OCI-LY3 (cell line): ENCODE results near the gene TMEM126B.

ENCODE experiments used
- H2AFZ ChIP-seq: fragments of 200-600, 300-600 bp; shearing (Covaris generic); 2 replicates; pipeline ENCODE4 v1.6.0; 2014; ENCODE audit warnings: antibody characterized with exemption, low read depth, low read length
- H3K27ac ChIP-seq: fragments of 200-600, 300-600 bp; sonication (generic); 2 replicates; pipeline ENCODE4 v1.5.1; 2014; ENCODE audit warnings: mild to moderate bottlenecking, low read length, moderate library complexity, mixed read lengths
- H3K27me3 ChIP-seq: fragments of 200-600, 300-600 bp; sonication (generic); 2 replicates; pipeline ENCODE4 v1.6.1; 2014; ENCODE audit warnings: low read depth, low read length, mixed read lengths
- H3K36me3 ChIP-seq: fragments of 200-600, 300-600 bp; sonication (generic); replicated peaks from 2 replicates; pipeline ENCODE3; 2014; ENCODE audit warnings: low read depth, low read length, mixed read lengths
- H3K4me1 ChIP-seq: fragments of 300-600, 200-600 bp; sonication (generic); 2 replicates; pipeline ENCODE4 v1.6.1; 2014; ENCODE audit warnings: low read length, mixed read lengths
- H3K4me2 ChIP-seq: fragments of 200-600, 300-600 bp; sonication (generic); 2 replicates; pipeline ENCODE4 v1.6.1; 2014; ENCODE audit warnings: low read length, mixed read lengths
- H3K4me3 ChIP-seq: fragments of 300-600, 200-600 bp; sonication (generic); 2 replicates; pipeline ENCODE4 v1.5.1; 2014; ENCODE audit warnings: antibody characterized with exemption, mild to moderate bottlenecking, low read length, moderate library complexity
- H3K79me2 ChIP-seq: fragments of 300-600, 200-600 bp; shearing (Covaris generic); 2 replicates; pipeline ENCODE4 v1.6.1; 2014; ENCODE audit warnings: mild to moderate bottlenecking, low read length, mixed read lengths
- H3K9ac ChIP-seq: fragments of 300-600, 200-600 bp; shearing (Covaris generic); 2 replicates; pipeline ENCODE4 v1.6.0; 2014; ENCODE audit warnings: mild to moderate bottlenecking, low read length, moderate library complexity
- H3K9me3 ChIP-seq: fragments of 200-600, 300-600 bp; shearing (Covaris generic); 2 replicates; pipeline ENCODE4 v1.6.1; 2014; ENCODE audit warnings: low read length, mixed read lengths; ENCODE audit not compliant: insufficient read depth
- H4K20me1 ChIP-seq: fragments of 200-600, 300-600 bp; sonication (generic); 2 replicates; pipeline ENCODE4 v1.6.1; 2016; ENCODE audit warnings: low read length, mixed read lengths; ENCODE audit not compliant: insufficient read depth
- EZH2phosphoT487 ChIP-seq: fragments of 200-600 bp; shearing (Covaris generic); IDR thresholded peaks from 2 replicates; pipeline ENCODE4 v1.6.1; 2018; ENCODE audit warnings: antibody characterized with exemption, mixed run types, low read depth
- TF ChIP-seq, protein P1 (sequence below): fragments of 200-600, 300-600 bp; sonication (generic); IDR thresholded peaks from 2 replicates; pipeline ENCODE4 v1.5.1; 2014; ENCODE audit warnings: antibody characterized with exemption, low read length, low read depth

TMEM126B gene

DNA sequence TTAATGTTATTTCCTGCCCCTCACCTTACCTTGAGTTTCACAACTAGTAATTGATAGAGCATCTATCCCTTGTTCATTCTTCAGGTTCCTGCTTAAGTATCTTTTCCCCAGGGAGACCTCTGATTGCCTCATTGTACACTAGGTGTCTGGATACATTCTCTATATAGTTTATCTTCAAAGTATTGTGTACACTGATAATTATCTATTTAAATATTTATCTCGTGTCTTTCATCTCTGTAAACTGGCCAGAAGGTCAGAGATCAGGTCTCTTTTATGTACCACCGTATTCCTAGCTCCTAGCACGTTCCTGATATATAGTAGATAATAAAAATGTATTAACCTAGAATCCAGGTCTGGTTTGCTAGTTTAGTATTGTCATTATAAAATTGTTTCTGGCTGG lies 6.4 kb downstream of the TMEM126B start:
- H3K27me3 ChIP-seq: no peaks in the 10 kb centered on the region
- no peak overlapping the region for H3K9ac ChIP-seq
- peaks cover 4% of the 10 kb centered on the region for H3K4me1 ChIP-seq
- no peak for TF ChIP-seq EZH2phosphoT487
- TF ChIP-seq, protein P1, sequence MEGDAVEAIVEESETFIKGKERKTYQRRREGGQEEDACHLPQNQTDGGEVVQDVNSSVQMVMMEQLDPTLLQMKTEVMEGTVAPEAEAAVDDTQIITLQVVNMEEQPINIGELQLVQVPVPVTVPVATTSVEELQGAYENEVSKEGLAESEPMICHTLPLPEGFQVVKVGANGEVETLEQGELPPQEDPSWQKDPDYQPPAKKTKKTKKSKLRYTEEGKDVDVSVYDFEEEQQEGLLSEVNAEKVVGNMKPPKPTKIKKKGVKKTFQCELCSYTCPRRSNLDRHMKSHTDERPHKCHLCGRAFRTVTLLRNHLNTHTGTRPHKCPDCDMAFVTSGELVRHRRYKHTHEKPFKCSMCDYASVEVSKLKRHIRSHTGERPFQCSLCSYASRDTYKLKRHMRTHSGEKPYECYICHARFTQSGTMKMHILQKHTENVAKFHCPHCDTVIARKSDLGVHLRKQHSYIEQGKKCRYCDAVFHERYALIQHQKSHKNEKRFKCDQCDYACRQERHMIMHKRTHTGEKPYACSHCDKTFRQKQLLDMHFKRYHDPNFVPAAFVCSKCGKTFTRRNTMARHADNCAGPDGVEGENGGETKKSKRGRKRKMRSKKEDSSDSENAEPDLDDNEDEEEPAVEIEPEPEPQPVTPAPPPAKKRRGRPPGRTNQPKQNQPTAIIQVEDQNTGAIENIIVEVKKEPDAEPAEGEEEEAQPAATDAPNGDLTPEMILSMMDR: no peak
- no peak overlapping the region for H3K4me2 ChIP-seq
- no peak overlapping the region for H2AFZ ChIP-seq
- H3K9me3 ChIP-seq: no peaks in the 10 kb centered on the region
- peaks cover 41% of the 10 kb centered on the region for H3K36me3 ChIP-seq
- H4K20me1 ChIP-seq: no peaks in the 10 kb centered on the region
- H3K4me3 ChIP-seq: no peak overlapping the region
- H3K79me2 ChIP-seq: peaks cover 25% of the 10 kb centered on the region
- no peak overlapping the region for H3K27ac ChIP-seq

DNA sequence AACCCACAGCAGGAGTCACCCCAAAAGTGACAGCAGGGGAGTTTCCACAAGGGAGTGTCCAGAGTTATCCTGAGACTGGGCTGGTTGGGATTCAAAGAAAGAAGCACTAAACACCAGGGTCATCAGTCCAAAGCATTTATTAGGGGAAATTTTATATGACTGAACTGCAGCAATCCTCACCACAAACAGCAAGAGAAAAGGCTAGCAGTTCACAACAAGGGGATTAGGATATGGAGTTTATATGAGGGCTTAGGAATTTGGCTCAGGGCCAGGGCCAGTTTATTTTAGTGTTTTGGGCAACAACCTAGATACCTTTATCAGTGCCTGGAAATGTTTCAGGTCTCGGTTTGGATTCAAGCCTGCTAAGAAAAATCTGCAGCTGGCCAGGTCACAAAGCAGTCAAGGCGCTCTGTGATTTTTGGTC lies 14.8 kb downstream of the TMEM126B start:
- Histone ChIP-seq H3K79me2 (peaks cover 4% of the 10 kb centered on the region), H3K27me3 (no peaks in the 10 kb centered on the region), H3K4me3 (no peak overlapping the region), H2AFZ (no peak overlapping the region), H3K9ac (no peak overlapping the region), H3K27ac (no peak overlapping the region), H4K20me1 (no peaks in the 10 kb centered on the region), H3K36me3 (peaks cover 6% of the 10 kb centered on the region), H3K4me1 (peaks cover 4% of the 10 kb centered on the region), H3K9me3 (no peaks in the 10 kb centered on the region), H3K4me2 (no peak overlapping the region)
- no peak for TF ChIP-seq EZH2phosphoT487
- TF ChIP-seq, protein P1: no peak

DNA sequence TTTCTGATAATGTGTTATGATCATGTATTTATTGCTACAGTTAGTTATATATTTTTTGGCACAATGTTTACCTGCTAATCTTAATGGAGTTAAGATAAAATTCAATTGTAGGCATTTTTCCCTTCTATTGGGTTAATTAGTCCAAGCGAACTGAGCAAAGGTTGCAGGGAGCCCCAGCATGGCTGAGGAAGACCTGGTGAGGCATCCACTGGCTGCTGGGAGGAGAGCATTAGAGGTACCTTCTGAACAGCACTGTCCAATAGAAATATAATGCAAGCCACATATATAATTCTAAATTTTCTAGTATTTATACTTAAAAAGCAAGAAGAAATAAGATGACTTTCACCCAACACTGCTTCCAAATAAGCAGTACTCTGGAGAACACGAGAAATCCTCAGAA lies 18.7 kb downstream of the TMEM126B start:
- peak overlapping the region; percentile 93 for H3K4me2 ChIP-seq
- peaks cover 3% of the 10 kb centered on the region for H3K36me3 ChIP-seq
- peak overlapping the region; percentile 95 for H2AFZ ChIP-seq
- H3K9ac ChIP-seq: peak overlapping the region; percentile 80
- peak overlapping the region; percentile 86 for H3K4me3 ChIP-seq
- no peaks in the 10 kb centered on the region for H3K27me3 ChIP-seq
- H4K20me1 ChIP-seq: no peaks in the 10 kb centered on the region
- TF ChIP-seq, protein P1: no peak
- no peak for TF ChIP-seq EZH2phosphoT487
- H3K9me3 ChIP-seq: no peaks in the 10 kb centered on the region
- peak overlapping the region; percentile 51 for H3K27ac ChIP-seq
- H3K4me1 ChIP-seq: peaks cover 19% of the 10 kb centered on the region
- peaks cover 29% of the 10 kb centered on the region for H3K79me2 ChIP-seq

DNA sequence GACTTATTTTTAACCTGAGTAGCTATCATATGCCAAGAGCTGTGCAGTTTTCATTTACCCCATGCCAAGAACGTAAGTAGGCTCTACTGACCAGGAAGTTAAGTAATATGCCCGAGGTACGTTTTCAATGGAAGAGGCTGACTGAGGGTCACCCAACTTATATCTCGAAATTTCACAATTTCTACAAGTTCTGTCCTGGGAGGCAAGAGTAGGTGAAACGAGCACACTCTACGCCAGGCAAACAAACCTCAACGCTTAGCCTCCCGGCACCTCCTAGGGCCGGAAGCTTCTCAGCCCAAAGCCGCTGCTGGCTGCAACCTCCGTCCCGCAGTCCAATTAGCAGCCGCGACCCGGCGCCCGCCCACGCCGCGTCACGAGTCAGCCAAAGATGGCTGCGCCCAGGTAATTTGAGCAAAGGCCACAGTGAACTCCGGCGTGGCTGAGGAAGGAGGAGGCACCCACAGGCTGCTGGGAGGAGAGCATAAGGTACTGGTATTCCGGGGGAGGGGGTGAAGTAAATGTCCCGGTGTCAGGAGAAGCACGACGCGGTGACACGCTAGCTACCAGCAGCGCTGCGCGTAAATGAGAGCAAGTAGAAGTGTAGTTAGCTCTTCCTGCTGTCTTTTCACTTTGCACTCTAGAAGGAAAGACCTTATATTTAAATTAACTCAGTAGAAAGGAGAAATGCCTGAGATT lies 19.4 kb downstream of the TMEM126B start, which contains the start of gene TMEM126A:
Gene TMEM126A (plus strand): TSS at position 364 of the 696 bp plus-strand sequence. CDS start 2,289 bp downstream, outside the sequence.
- H3K79me2 ChIP-seq: peaks cover 29% of the 10 kb centered on the region
- peak within 1 kb of the TSS; percentile 51 for H3K27ac ChIP-seq
- peak within 1 kb of the TSS; percentile 86 for H3K4me3 ChIP-seq
- H3K9me3 ChIP-seq: no peaks in the 10 kb centered on the region
- TF ChIP-seq, protein P1: no peak
- TF ChIP-seq EZH2phosphoT487: no peak
- peak within 1 kb of the TSS; percentile 95 for H3K4me2 ChIP-seq
- H3K9ac ChIP-seq: peak within 1 kb of the TSS; percentile 80
- no peaks in the 10 kb centered on the region for H3K27me3 ChIP-seq
- peaks cover 3% of the 10 kb centered on the region for H3K36me3 ChIP-seq
- peaks cover 19% of the 10 kb centered on the region for H3K4me1 ChIP-seq
- peak within 1 kb of the TSS; percentile 95 for H2AFZ ChIP-seq
- no peaks in the 10 kb centered on the region for H4K20me1 ChIP-seq
